NCI-H2171 treated with DMSO at 0.1 percent for 48 hours (cell line): Measurements from ENCODE around the gene ATXN2.
"Not testable (repeated sequence)": the region's sequence is repeated elsewhere in the genome, so short reads cannot be mapped to it uniquely, and the experiment has no call there.

Experiments used
- DNase-seq: peaks from one replicate; lab custom pipeline; 2025; lab: John Stamatoyannopoulos, UW

ATXN2 gene

GRCh38 chr12:111494676-111495075 is 104.4 kb downstream of the ATXN2 start:
- no peak for DNase-seq

- not testable (repeated sequence) for DNase-seq
These were observed 106.1 kb downstream of the ATXN2 start for GRCh38 chr12:111492979-111493378.

GRCh38 chr12:111488798-111489197 is 110.3 kb downstream of the ATXN2 start:
- DNase-seq: no peak

GRCh38 chr12:111488271-111488670 is 110.8 kb downstream of the ATXN2 start:
- DNase-seq: peak; percentile 89

GRCh38 chr12:111482462-111482861 is 116.7 kb downstream of the ATXN2 start:
- no peak for DNase-seq

GRCh38 chr12:111471236-111471635 is 127.9 kb downstream of the ATXN2 start:
- no peak for DNase-seq

- DNase-seq: no peak
These were observed 129.7 kb downstream of the ATXN2 start for GRCh38 chr12:111469401-111469800.

- no peak for DNase-seq
These were observed 131.3 kb downstream of the ATXN2 start for GRCh38 chr12:111467857-111468241.

- DNase-seq: peak; percentile 4
These were observed 131.8 kb downstream of the ATXN2 start for GRCh38 chr12:111467092-111467856.

GRCh38 chr12:111462210-111462769 is 136.8 kb downstream of the ATXN2 start:
- no peak for DNase-seq

- DNase-seq: not testable (repeated sequence)
These were observed 139.0 kb downstream of the ATXN2 start for GRCh38 chr12:111460111-111460510.

GRCh38 chr12:111458546-111459172 is 140.5 kb downstream of the ATXN2 start:
- no peak for DNase-seq

GRCh38 chr12:111457577-111457976 is 141.5 kb downstream of the ATXN2 start:
- no peak for DNase-seq

GRCh38 chr12:111457071-111457470 is 142.0 kb downstream of the ATXN2 start:
- DNase-seq: no peak

GRCh38 chr12:111455448-111456320 is 143.4 kb downstream of the ATXN2 start:
- no peak for DNase-seq

GRCh38 chr12:111454716-111455447 is 144.2 kb downstream of the ATXN2 start:
- DNase-seq: no peak

GRCh38 chr12:111454311-111454710 is 144.8 kb downstream of the ATXN2 start:
- no peak for DNase-seq

- no peak for DNase-seq
These were observed 145.8 kb downstream of the ATXN2 start for GRCh38 chr12:111453071-111453989.

- peak; percentile 70 for DNase-seq
These were observed 147.4 kb downstream of the ATXN2 start for GRCh38 chr12:111451649-111452129.

- no peak for DNase-seq
These were observed 147.9 kb downstream of the ATXN2 start for GRCh38 chr12:111451232-111451631.
